ENCODE data around the gene C6orf118. TPM values are rescaled to one million over a fixed set of nuclear protein-coding genes. Genes with fewer than 3 reads are reported as not detected.

C6orf118 gene
- total RNA-seq (not detected), total RNA-seq (0 to 0.08 (median 0) reads per million in 172 experiments)
- polyA plus RNA-seq (2013, experiment 1 of 2), result not detected
- 0.03 TPM for polyA plus RNA-seq (2013, experiment 2 of 2)

- CTCF ChIA-PET, result no interaction called here
- ATAC-seq (ENCODE audit: poor library complexity), result no peak
These were observed at the start of gene C6orf118 for GRCh38 chr6:165308926-165309731. Gene C6orf118 (minus strand): TSS chr6:165309605. CDS start chr6:165309586, 19 bp downstream.

GRCh38 chr6:165345700-165346099, 36.3 kb upstream of the C6orf118 start:
- H3K27me3 ChIP-seq (ENCODE audit: control insufficient read depth in 1 of 2, insufficient read depth in 2 of 2, low read length in 2 of 2), result no peaks in the 10 kb centered on the region
- intact Hi-C loops (cut with DNase I, micrococcal nuclease), result no loop called here
- Mint-ChIP-seq H3K4me3 (no peak overlapping the region), H3K27me3 (no peaks in the 10 kb centered on the region), H3K36me3 (ENCODE audit: low read depth) (no peaks in the 10 kb centered on the region), H3K4me1 (ENCODE audit: low read depth) (no peaks in the 10 kb centered on the region), H3K27ac (no peak overlapping the region), H3K9me3 (peaks cover 16% of the 10 kb centered on the region)
- H3K4me3 ChIP-seq (ENCODE audit: low read length), result no peak overlapping the region
- ChIA-PET POLR2A (no interaction called here), CTCF (no interaction called here)
- H3K36me3 ChIP-seq (ENCODE audit: insufficient read depth, low read length), result no peaks in the 10 kb centered on the region
- H3K9me3 ChIP-seq (ENCODE audit: control insufficient read depth in 1 of 2, insufficient read depth in 1 of 2, low read length in 2 of 2), result peaks cover 0 to 8% of the 10 kb centered on the region in 2 experiments
- H3K27ac ChIP-seq (ENCODE audit: low read depth in 1 of 2, low read length in 2 of 2), result no peak overlapping the region
- H3K4me1 ChIP-seq (ENCODE audit: insufficient read depth, low read length), result no peaks in the 10 kb centered on the region
- no peak for DNase-seq
- ATAC-seq (ENCODE audit: poor library complexity), result no peak
- TF ChIP-seq CTCF (IDR thresholded peaks at IDR 0.05), result no peak

More at GRCh38 chr6:165308926-165309731, at the start of gene C6orf118:
- no peak within 1 kb of the TSS for H3K27ac ChIP-seq (ENCODE audit: low read depth in 1 of 2, low read length in 2 of 2)
- Mint-ChIP-seq H3K9me3 (no peaks in the 10 kb centered on the region), H3K27ac (no peak within 1 kb of the TSS), H3K4me3 (no peak within 1 kb of the TSS), H3K27me3 (no peaks in the 10 kb centered on the region), H3K4me1 (ENCODE audit: low read depth) (peaks cover 12% of the 10 kb centered on the region), H3K36me3 (ENCODE audit: low read depth) (no peaks in the 10 kb centered on the region)
- DNase-seq, result no peak
- intact Hi-C loops (cut with DNase I, micrococcal nuclease), result no loop called here
- H3K36me3 ChIP-seq (ENCODE audit: insufficient read depth, low read length), result no peaks in the 10 kb centered on the region
- POLR2A ChIA-PET, result no interaction called here
- no peaks in the 10 kb centered on the region for H3K27me3 ChIP-seq (ENCODE audit: control insufficient read depth in 1 of 2, insufficient read depth in 2 of 2, low read length in 2 of 2)
- no peak for TF ChIP-seq CTCF (IDR thresholded peaks at IDR 0.05)
- no peaks in the 10 kb centered on the region for H3K4me1 ChIP-seq (ENCODE audit: insufficient read depth, low read length)
- no peak within 1 kb of the TSS for H3K4me3 ChIP-seq (ENCODE audit: low read length)
- peaks cover 0 to 16% of the 10 kb centered on the region in 2 experiments for H3K9me3 ChIP-seq (ENCODE audit: control insufficient read depth in 1 of 2, insufficient read depth in 1 of 2, low read length in 2 of 2)

- CTCF ChIA-PET, result no interaction called here
- DNase-seq, result no peak
- TF ChIP-seq CTCF (IDR thresholded peaks at IDR 0.05), result no peak
- no peak for ATAC-seq (ENCODE audit: poor library complexity)
- Mint-ChIP-seq H3K27me3 (no peaks in the 10 kb centered on the region), H3K4me3 (no peak overlapping the region), H3K4me1 (ENCODE audit: low read depth) (no peaks in the 10 kb centered on the region), H3K27ac (no peak overlapping the region), H3K9me3 (peaks cover 11% of the 10 kb centered on the region), H3K36me3 (ENCODE audit: low read depth) (no peaks in the 10 kb centered on the region)
- Histone ChIP-seq H3K4me3 (ENCODE audit: low read length) (no peak overlapping the region), H3K27me3 (ENCODE audit: control insufficient read depth in 1 of 2, insufficient read depth in 2 of 2, low read length in 2 of 2) (no peaks in the 10 kb centered on the region), H3K36me3 (ENCODE audit: insufficient read depth, low read length) (no peaks in the 10 kb centered on the region), H3K4me1 (ENCODE audit: insufficient read depth, low read length) (no peaks in the 10 kb centered on the region), H3K9me3 (ENCODE audit: control insufficient read depth in 1 of 2, insufficient read depth in 1 of 2, low read length in 2 of 2) (peaks cover 0 to 7% of the 10 kb centered on the region in 2 experiments), H3K27ac (ENCODE audit: low read depth in 1 of 2, low read length in 2 of 2) (no peak overlapping the region)
- intact Hi-C loops (cut with DNase I, micrococcal nuclease), result no loop called here
- POLR2A ChIA-PET, result no interaction called here
These were observed 31.1 kb upstream of the C6orf118 start for GRCh38 chr6:165340532-165340931.
